T-cell (primary cell): ENCODE results near the gene SIGLEC14. TPM values are rescaled to one million over a fixed set of nuclear protein-coding genes. Genes with fewer than 3 reads are reported as not detected.

Experiments
- ATAC-seq, 4 experiments: fragments of 200-7000 bp in 3 of 4; fragments of 150-1000 bp in 1 of 4; cut with Tn5 transposase; replicated peaks in 1 of 4; 1 replicate in 3 of 4; 2 replicates in 1 of 4; pipeline ENCODE4 v1.10.0; 2021; ENCODE audit warnings: moderate library complexity in 3 of 4, mild to moderate bottlenecking in 2 of 4, moderate number of reproducible peaks in 1 of 4
- CTCF ChIA-PET, 2 donors: fragments of 300-600 bp; sonication (Branson Sonifier 250); formaldehyde crosslinking; loops; one replicate each; lab custom pipeline; 2022; ENCODE audit warnings: antibody characterized with exemption in 2 of 2; lab: Charles Lee
- POLR2A ChIA-PET, 2 donors: fragments of 300-600 bp; sonication (Branson Sonifier 250); formaldehyde crosslinking; loops; one replicate each; lab custom pipeline; 2022; ENCODE audit warnings: antibody characterized with exemption in 2 of 2; lab: Charles Lee
- DNase-seq, 35 experiments: peaks; one replicate each; pipeline versions ENCODE4 v3.0.0 to v3.0.0-alpha.2; 2013 to 2023
- H3K27ac ChIP-seq: one replicate; pipeline ENCODE4 v1.5.1; 2013; ENCODE audit warnings: low read length
- H3K27me3 ChIP-seq, 2 experiments: replicated peaks in 1 of 2; 1 replicate in 1 of 2; 2 replicates in 1 of 2; pipeline versions ENCODE4 v1.6.1 to v1.7.0; 2013; ENCODE audit warnings: low read length in 1 of 2, mixed read lengths in 1 of 2; ENCODE audit not compliant: control insufficient read depth in 2 of 2, insufficient read depth in 2 of 2; ENCODE audit errors: extremely low read depth in 1 of 2
- H3K36me3 ChIP-seq, 2 donors: 1 replicate in 1 of 2; 2 replicates in 1 of 2; pipeline versions ENCODE4 v1.6.1 to v1.7.0; 2013; ENCODE audit warnings: low read length in 1 of 2; ENCODE audit not compliant: control insufficient read depth in 2 of 2, insufficient read depth in 1 of 2; ENCODE audit errors: extremely low read depth in 1 of 2
- H3K4me1 ChIP-seq, 2 experiments: 1 replicate in 1 of 2; 2 replicates in 1 of 2; pipeline versions ENCODE4 v1.6.1 to v1.7.0; 2013; ENCODE audit warnings: low read length in 2 of 2, mixed read lengths in 1 of 2; ENCODE audit not compliant: insufficient read depth in 2 of 2, control insufficient read depth in 1 of 2; ENCODE audit errors: extremely low read depth in 1 of 2
- H3K4me3 ChIP-seq, 2 donors: 1 replicate in 1 of 2; 2 replicates in 1 of 2; pipeline versions ENCODE4 v1.5.1 to v1.7.0; 2013; ENCODE audit warnings: mild to moderate bottlenecking in 2 of 2, low read length in 1 of 2, moderate library complexity in 1 of 2; ENCODE audit not compliant: control insufficient read depth in 1 of 2; ENCODE audit errors: extremely low read depth in 1 of 2
- H3K9me3 ChIP-seq: 2 replicates; pipeline ENCODE4 v1.7.0; 2013
- H3K27ac Mint-ChIP-seq, 2 donors: one replicate each; pipeline ENCODE4 v1.8.0; 2020 to 2021; ENCODE audit warnings: mild to moderate bottlenecking in 2 of 2, mixed read lengths in 2 of 2
- H3K27me3 Mint-ChIP-seq, 2 donors: one replicate each; pipeline ENCODE4 v1.8.0; 2021 to 2022; ENCODE audit warnings: mixed read lengths in 2 of 2
- H3K36me3 Mint-ChIP-seq: one replicate; pipeline ENCODE4 v1.8.0; 2021; ENCODE audit warnings: mixed read lengths
- H3K4me1 Mint-ChIP-seq, 3 donors: one replicate each; pipeline ENCODE4 v1.8.0; 2020 to 2022; ENCODE audit warnings: mixed read lengths in 3 of 3, mild to moderate bottlenecking in 1 of 3
- H3K4me3 Mint-ChIP-seq, 3 donors: one replicate each; pipeline ENCODE4 v1.8.0; 2020 to 2022; ENCODE audit warnings: mild to moderate bottlenecking in 3 of 3, mixed read lengths in 3 of 3, moderate library complexity in 3 of 3
- H3K9me3 Mint-ChIP-seq, 3 donors: one replicate each; pipeline ENCODE4 v1.8.0; 2020 to 2022; ENCODE audit warnings: mixed read lengths in 3 of 3
- WGBS: methylation state at CpG from one replicate; pipeline ENCODE4 v1.1.5; 2013; ENCODE audit warnings: missing lambda C conversion rate; ENCODE audit not compliant: insufficient coverage; 5-methylcytosine and 5-hydroxymethylcytosine counted together
- total RNA-seq, 35 experiments: library from RNA in 6 of 35; stranded (reverse) in 6 of 35; fragments of 120-200 nt in 1 of 35; gene quantifications; one replicate each; pipeline versions ENCODE4 v1.2.1 to v1.2.4 and lab custom pipeline; 2013 to 2026

The SIGLEC14 gene
- total RNA-seq, 5 donors from 2014 or later (not counting 1 experiment from before 2014, with no cell fraction given): 0.68 to 1.1 (median 0.93) TPM; not detected in 2

DNA sequence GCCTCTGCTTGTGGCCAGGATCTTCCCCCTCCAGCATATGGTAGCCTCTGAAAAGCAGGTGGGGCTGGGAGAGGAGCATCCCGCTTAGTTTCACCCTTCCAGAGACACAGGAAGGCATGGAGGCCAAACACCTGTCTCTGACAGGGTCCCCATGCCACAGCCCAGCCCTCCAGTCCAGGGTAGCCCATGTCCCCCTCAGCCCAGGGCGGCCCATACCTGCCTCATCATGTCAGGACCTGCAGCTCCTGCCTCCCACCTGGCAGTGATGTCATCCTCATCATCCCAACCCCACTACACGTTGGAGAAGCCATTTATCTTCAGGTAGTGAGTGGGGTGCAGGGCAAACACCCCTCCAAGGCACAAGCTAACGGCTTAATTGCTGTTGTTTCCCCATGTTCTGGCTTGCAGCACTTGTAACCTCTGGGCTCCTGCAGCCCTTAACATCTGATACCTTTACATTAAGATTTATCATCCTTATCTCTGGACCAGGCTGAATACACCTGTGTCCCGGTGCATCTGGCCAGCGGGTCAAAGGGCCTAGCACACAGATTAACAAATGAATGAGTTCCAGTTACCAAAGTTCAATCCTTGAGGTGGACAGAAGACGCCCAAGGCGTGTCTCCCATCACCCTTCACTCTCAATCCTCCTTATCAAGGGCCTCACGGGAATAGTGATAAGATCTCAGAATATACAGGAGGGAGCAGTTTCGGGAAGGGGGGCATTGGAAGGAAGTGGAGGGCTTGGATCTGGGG, 53.3 kb downstream of the SIGLEC14 start:
- Histone ChIP-seq H3K27ac (no peak overlapping the region), H3K36me3 (no peaks in the 10 kb centered on the region), H3K9me3 (peaks cover 2% of the 10 kb centered on the region), H3K4me3 (peak overlapping the region; percentile 86 to 93), H3K27me3 (peaks cover 0 to 6% of the 10 kb centered on the region in 2 experiments), H3K4me1 (peaks cover 8 to 22% of the 10 kb centered on the region in 2 experiments)
- ChIA-PET POLR2A (no interaction called here), CTCF (no interaction called here)
- WGBS: 80% methylated on average over 4 of the region's 10 CpGs
- DNase-seq (no peak), ATAC-seq (no peak)
- H3K27me3 Mint-ChIP-seq: peaks cover 19 to 21% of the 10 kb centered on the region in 2 donors
- peak overlapping the region; percentile 90 to 93 (median 91) for H3K4me3 Mint-ChIP-seq
- H3K9me3 Mint-ChIP-seq: peaks cover 5 to 15% (median 11%) of the 10 kb centered on the region in 3 donors
- H3K27ac Mint-ChIP-seq: no peak overlapping the region
- H3K4me1 Mint-ChIP-seq: peaks cover 23 to 26% (median 23%) of the 10 kb centered on the region in 3 donors
- peaks cover 11% of the 10 kb centered on the region for H3K36me3 Mint-ChIP-seq

Other genes with a start within 250 kb of the SIGLEC14 start
- 1 to 10 TPM in 3 of 5 donors, under 1 TPM in 2; 0.67 to 6.7 (median 1.8) TPM for gene SIGLEC10, start 229.2 kb downstream of the SIGLEC14 start, total RNA-seq
- not detected for gene SIGLEC8, start 188.4 kb downstream of the SIGLEC14 start, total RNA-seq
- not detected for gene CEACAM18, start 168.3 kb downstream of the SIGLEC14 start, total RNA-seq
- not detected for gene SIGLEC12, start 145.0 kb downstream of the SIGLEC14 start, total RNA-seq
- gene SIGLEC6, start 115.2 kb downstream of the SIGLEC14 start, total RNA-seq: under 1 TPM in 4 of 5 donors, not detected in 1; 0.23 to 0.79 (median 0.64) TPM
- 10 to 100 TPM in 3 of 5 donors, 1 to 10 TPM in 2; 6.7 to 16.8 (median 12.3) TPM for gene ZNF175, start 75.5 kb downstream of the SIGLEC14 start, total RNA-seq
- under 1 TPM in 2 of 5 donors, not detected in 3; 0.16 to 0.26 TPM for gene SIGLEC5, start 16.4 kb downstream of the SIGLEC14 start, total RNA-seq
- 1 to 10 TPM; 5.5 to 9.9 (median 6.9) TPM for gene SPACA6, start 46.5 kb upstream of the SIGLEC14 start, total RNA-seq
- not detected for gene HAS1, start 77.2 kb upstream of the SIGLEC14 start, total RNA-seq
- gene FPR1, start 105.1 kb upstream of the SIGLEC14 start, total RNA-seq: under 1 TPM in 2 of 5 donors, not detected in 3; 0.13 to 0.19 TPM
- not detected for gene FPR2, start 114.4 kb upstream of the SIGLEC14 start, total RNA-seq
- gene FPR3, start 148.3 kb upstream of the SIGLEC14 start, total RNA-seq: under 1 TPM in 1 of 5 donors, not detected in 4; 0.20 TPM
- gene ZNF577, start 241.1 kb upstream of the SIGLEC14 start, total RNA-seq: 10 to 100 TPM in 4 of 5 donors, 1 to 10 TPM in 1; 8.7 to 17.8 (median 13.7) TPM